Ovary (tissue), 9 donors: ENCODE measurements around the gene EMP3. TPM values are rescaled to one million over a fixed set of nuclear protein-coding genes. Genes with fewer than 3 reads are reported as not detected.

Experiments used
- DNase-seq, 5 donors: peaks; one replicate each; pipeline ENCODE4 v3.0.0-alpha.2; 2019 to 2020
- H3K27ac ChIP-seq, 2 donors: fragments of 200-600 bp; one replicate each; pipeline versions ENCODE4 v1.5.1 to v1.8.0; 2019 to 2022
- H3K27me3 ChIP-seq: fragments of 200-600 bp; one replicate; pipeline ENCODE4 v1.8.0; 2022
- H3K36me3 ChIP-seq: fragments of 200-600 bp; sonication (generic); one replicate; pipeline ENCODE4 v1.5.1; 2019
- H3K4me1 ChIP-seq: one replicate; pipeline ENCODE4 v1.8.1; 2013; ENCODE audit warnings: mild to moderate bottlenecking, moderate library complexity; ENCODE audit not compliant: insufficient read depth
- H3K4me3 ChIP-seq: fragments of 200-600 bp; sonication (generic); one replicate; pipeline ENCODE4 v1.5.1; 2017
- H3K9me3 ChIP-seq, 2 donors: fragments of 200-600 bp in 1 of 2; sonication (generic) in 1 of 2; one replicate each; pipeline versions ENCODE4 v1.5.1 to v1.8.1; 2013 to 2019; ENCODE audit warnings: mild to moderate bottlenecking in 1 of 2, moderate library complexity in 1 of 2
- EP300 ChIP-seq: sonication (generic); formaldehyde crosslinking; IDR thresholded peaks from one replicate; pipeline ENCODE4 v1.6.1; 2017; ENCODE audit warnings: antibody characterized with exemption
- POLR2A ChIP-seq: fragments of 450-650 bp; IDR thresholded peaks from one replicate; pipeline ENCODE4 v1.6.1; 2017; ENCODE audit warnings: antibody characterized with exemption, mild to moderate bottlenecking, moderate library complexity
- WGBS, 3 donors: extraction: QIAGEN DNeasy Blood & Tissue Kit in 1 of 3; methylation state at CpG; one replicate each; pipeline versions ENCODE4 v1.1.5 to v1.1.7; 2013 to 2017; 5-methylcytosine and 5-hydroxymethylcytosine counted together
- intact Hi-C, 4 donors: fragments of 100-400 bp; cut with DNase I; formaldehyde crosslinking; loops; one replicate each; pipeline versions ENCODE4 v1.11.0 to v1.15.1; 2022 to 2023
- polyA plus RNA-seq, 2 donors: library from polyadenylated mRNA; stranded (reverse); fragments of 200-250 nt in 1 of 2; fragments of 350-450 nt in 1 of 2; fragmentation: Illumina TruSeq in 1 of 2; extraction: RNeasy Lipid Tissue Mini Kit (QIAGEN cat#74804) in 1 of 2; gene quantifications; one replicate each; pipeline ENCODE4 v1.2.3, GENCODE V29; 2013 to 2014
- total RNA-seq, 7 donors: library from RNA; depleted of rRNA in 2 of 7; stranded (reverse); fragments of >200 nt in 2 of 7; fragmentation: NEBNext Ultra II Directional in 3 of 7; extraction: Animal tissue kit (Norgen Biotek cat#: 25700) in 3 of 7; gene quantifications; one replicate each; pipeline versions ENCODE4 v1.1.0 to v1.2.4, GENCODE V29; 2016 to 2023
- TF ChIP-seq, protein P1 (sequence below), 3 donors: fragments of 450-650 bp in 2 of 3; fragments of 200-600 bp in 1 of 3; IDR thresholded peaks; one replicate each; pipeline versions ENCODE4 v1.5.1 to v1.8.0; 2016 to 2022; ENCODE audit warnings: antibody characterized with exemption in 3 of 3, mild to moderate bottlenecking in 1 of 3
- donor health status: DM: no; HTN: no; CAD: no; lungs with moderate emphysema.
- donor health status: DM: no; HTN: no; CAD: no.
- donor health status: Bipolar disorder and iron deficiency.
- donor health status: DM: yes; HTN: yes; CAD: no.
- donor health status: DM: no; HTN: no; CAD: no.
- donor health status: DM: yes; HTN: yes; CAD: no.

Gene EMP3
- total and polyA plus RNA-seq, 9 donors, result 23.2 to 163 (median 120) TPM

DNA sequence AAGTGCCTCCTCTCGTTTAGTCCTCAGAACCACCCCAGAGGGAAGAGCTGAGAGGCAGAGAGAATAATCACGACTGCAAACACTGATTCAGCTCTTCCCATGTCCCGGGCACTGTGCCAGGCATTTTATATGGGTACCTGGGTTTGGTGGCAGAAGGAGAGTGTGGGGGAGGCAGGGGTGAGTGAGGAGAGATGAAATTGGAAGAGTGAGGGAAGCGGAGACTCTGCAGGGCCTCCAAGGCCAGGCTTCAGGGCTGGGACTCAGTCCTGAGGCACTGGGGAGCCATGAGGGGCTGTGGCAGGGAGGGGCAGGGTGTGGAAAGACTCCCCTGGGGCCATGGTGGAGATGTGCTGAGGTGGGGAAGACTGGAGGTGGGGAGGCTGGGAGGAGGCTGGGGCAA, 47.6 kb downstream of the EMP3 start:
- Histone ChIP-seq H3K4me1 (no peaks in the 10 kb centered on the region), H3K9me3 (no peaks in the 10 kb centered on the region), H3K36me3 (no peaks in the 10 kb centered on the region), H3K4me3 (no peak overlapping the region), H3K27ac (no peak overlapping the region), H3K27me3 (no peaks in the 10 kb centered on the region)
- DNase-seq, result no peak
- intact Hi-C loops, result no loop called here
- WGBS, 3 donors, result 41 to 56% (median 47%) methylated on average over 4 of the region's 4 CpGs
- TF ChIP-seq EP300 (no peak), POLR2A (no peak)
- TF ChIP-seq, protein P1, sequence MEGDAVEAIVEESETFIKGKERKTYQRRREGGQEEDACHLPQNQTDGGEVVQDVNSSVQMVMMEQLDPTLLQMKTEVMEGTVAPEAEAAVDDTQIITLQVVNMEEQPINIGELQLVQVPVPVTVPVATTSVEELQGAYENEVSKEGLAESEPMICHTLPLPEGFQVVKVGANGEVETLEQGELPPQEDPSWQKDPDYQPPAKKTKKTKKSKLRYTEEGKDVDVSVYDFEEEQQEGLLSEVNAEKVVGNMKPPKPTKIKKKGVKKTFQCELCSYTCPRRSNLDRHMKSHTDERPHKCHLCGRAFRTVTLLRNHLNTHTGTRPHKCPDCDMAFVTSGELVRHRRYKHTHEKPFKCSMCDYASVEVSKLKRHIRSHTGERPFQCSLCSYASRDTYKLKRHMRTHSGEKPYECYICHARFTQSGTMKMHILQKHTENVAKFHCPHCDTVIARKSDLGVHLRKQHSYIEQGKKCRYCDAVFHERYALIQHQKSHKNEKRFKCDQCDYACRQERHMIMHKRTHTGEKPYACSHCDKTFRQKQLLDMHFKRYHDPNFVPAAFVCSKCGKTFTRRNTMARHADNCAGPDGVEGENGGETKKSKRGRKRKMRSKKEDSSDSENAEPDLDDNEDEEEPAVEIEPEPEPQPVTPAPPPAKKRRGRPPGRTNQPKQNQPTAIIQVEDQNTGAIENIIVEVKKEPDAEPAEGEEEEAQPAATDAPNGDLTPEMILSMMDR (IDR thresholded peaks at IDR 0.05), result no peak

DNA sequence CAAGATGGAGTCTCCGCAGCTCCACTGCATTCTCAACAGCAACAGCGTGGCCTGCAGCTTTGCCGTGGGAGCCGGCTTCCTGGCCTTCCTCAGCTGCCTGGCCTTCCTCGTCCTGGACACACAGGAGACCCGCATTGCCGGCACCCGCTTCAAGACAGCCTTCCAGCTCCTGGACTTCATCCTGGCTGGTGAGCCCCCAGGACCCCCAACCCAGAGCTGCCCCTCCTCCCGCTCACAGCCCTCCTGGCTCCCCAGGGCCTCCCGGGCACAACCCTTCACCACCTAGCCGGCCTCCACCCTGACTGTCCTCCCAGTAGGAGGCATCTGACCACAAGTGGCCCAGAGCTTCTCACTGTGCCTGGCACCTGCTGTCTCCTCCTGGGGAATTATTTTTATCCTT, 48.2 kb downstream of the EMP3 start:
- intact Hi-C loops, result no loop called here
- Histone ChIP-seq H3K27ac (no peak overlapping the region), H3K4me1 (no peaks in the 10 kb centered on the region), H3K27me3 (no peaks in the 10 kb centered on the region), H3K36me3 (no peaks in the 10 kb centered on the region), H3K4me3 (no peak overlapping the region), H3K9me3 (no peaks in the 10 kb centered on the region)
- WGBS, 3 donors, result 80 to 90% (median 89%) methylated on average over 11 of the region's 11 CpGs
- TF ChIP-seq EP300 (no peak), POLR2A (no peak)
- TF ChIP-seq, protein P1 (IDR thresholded peaks at IDR 0.05), result no peak
- DNase-seq, result no peak

DNA sequence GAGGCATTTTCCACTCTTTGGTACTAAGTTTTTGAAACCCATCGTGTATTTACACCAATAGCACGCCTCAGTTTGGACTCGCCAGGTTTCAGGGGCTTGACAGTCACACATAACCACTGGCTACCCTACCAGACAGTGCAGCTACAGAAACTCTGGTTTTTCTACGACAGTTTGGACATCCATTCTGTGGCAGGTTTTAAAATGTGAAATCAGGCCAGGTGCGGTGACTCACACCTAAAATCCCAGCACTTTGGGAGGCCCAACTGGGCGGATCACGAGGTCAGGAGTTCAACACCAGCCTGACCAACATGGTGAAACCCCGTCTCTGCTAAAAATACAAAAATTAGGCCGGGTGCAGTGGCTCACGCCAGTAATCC, 52.8 kb downstream of the EMP3 start:
- Histone ChIP-seq H3K27ac (no peak overlapping the region), H3K27me3 (no peaks in the 10 kb centered on the region), H3K4me1 (no peaks in the 10 kb centered on the region), H3K9me3 (no peaks in the 10 kb centered on the region), H3K4me3 (no peak overlapping the region), H3K36me3 (no peaks in the 10 kb centered on the region)
- no peak for DNase-seq
- WGBS, 3 donors, result 86 to 91% (median 88%) methylated on average over 10 of the region's 10 CpGs
- TF ChIP-seq, protein P1 (IDR thresholded peaks at IDR 0.05), result no peak
- no peak for TF ChIP-seq EP300
- TF ChIP-seq POLR2A, result no peak
- intact Hi-C loops, result no loop called here

DNA sequence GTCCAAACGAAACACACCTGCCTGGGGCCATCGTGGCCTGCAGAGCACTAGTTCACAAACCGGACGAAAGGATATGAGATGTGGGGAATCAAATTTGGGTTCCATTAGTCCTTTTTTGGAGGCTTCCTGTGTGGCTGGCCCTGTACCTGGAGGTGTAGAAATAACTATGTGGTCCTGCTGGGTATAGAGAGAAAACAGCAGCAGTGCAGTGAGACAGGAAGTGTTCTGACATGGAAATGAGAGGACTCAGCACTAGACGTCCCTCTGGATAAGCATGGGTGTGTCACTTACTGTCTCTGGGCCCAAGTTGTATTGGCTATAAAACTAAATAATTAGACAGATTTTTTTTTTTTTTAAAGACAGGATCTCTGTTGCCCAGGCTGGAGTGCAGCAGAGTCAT, 53.7 kb downstream of the EMP3 start:
- H3K4me1 ChIP-seq, result no peaks in the 10 kb centered on the region
- TF ChIP-seq, protein P1 (IDR thresholded peaks at IDR 0.05), result no peak
- TF ChIP-seq POLR2A (no peak), EP300 (no peak)
- H3K4me3 ChIP-seq, result no peak overlapping the region
- intact Hi-C loops, result no loop called here
- no peak overlapping the region for H3K27ac ChIP-seq
- no peak for DNase-seq
- no peaks in the 10 kb centered on the region for H3K36me3 ChIP-seq
- WGBS, 3 donors, result 75 to 82% (median 77%) methylated on average over 5 of the region's 5 CpGs
- no peaks in the 10 kb centered on the region for H3K9me3 ChIP-seq
- H3K27me3 ChIP-seq, result no peaks in the 10 kb centered on the region

Other genes with a start within 250 kb of the EMP3 start
- 1 to 10 TPM; 2.9 to 6.9 (median 4.9) TPM for gene PLA2G4C, start 214.7 kb upstream of the EMP3 start, total RNA-seq
- gene PLA2G4C, start 214.7 kb upstream of the EMP3 start, polyA plus RNA-seq, result 10 to 100 TPM in 1 of 2 donors, 1 to 10 TPM in 1; 3.6 to 32.0 TPM
- 10 to 100 TPM; 12.3 to 36.2 (median 20.0) TPM for gene LIG1, start 155.2 kb upstream of the EMP3 start, total RNA-seq
- 10 to 100 TPM; 12.9 to 22.7 TPM for gene LIG1, start 155.2 kb upstream of the EMP3 start, polyA plus RNA-seq
- 10 to 100 TPM in 1 of 7 donors, 1 to 10 TPM in 6; 3.2 to 11.9 (median 7.8) TPM for gene ZSWIM9, start 154.9 kb upstream of the EMP3 start, total RNA-seq
- 1 to 10 TPM; 6.1 to 7.5 TPM for gene ZSWIM9, start 154.9 kb upstream of the EMP3 start, polyA plus RNA-seq
- 10 to 100 TPM; 10.0 to 36.0 (median 24.9) TPM for gene CARD8, start 69.6 kb upstream of the EMP3 start, total RNA-seq
- gene CARD8, start 69.6 kb upstream of the EMP3 start, polyA plus RNA-seq, result 10 to 100 TPM; 20.8 to 48.0 TPM
- gene ZNF114, start 55.5 kb upstream of the EMP3 start, total RNA-seq, result under 1 TPM in 5 of 7 donors, not detected in 2; 0.20 to 0.71 (median 0.67) TPM
- gene ZNF114, start 55.5 kb upstream of the EMP3 start, polyA plus RNA-seq, result 1 to 10 TPM in 1 of 2 donors, under 1 TPM in 1; 0.19 to 1.1 TPM
- 1 to 10 TPM; 3.3 to 9.7 (median 7.7) TPM for gene TMEM143, start 38.4 kb downstream of the EMP3 start, total RNA-seq
- gene TMEM143, start 38.4 kb downstream of the EMP3 start, polyA plus RNA-seq, result 1 to 10 TPM; 4.1 to 6.0 TPM
- gene SYNGR4, start 38.8 kb downstream of the EMP3 start, total RNA-seq, result not detected
- gene SYNGR4, start 38.8 kb downstream of the EMP3 start, polyA plus RNA-seq, result not detected
- 100 to 1,000 TPM in 6 of 7 donors, 10 to 100 TPM in 1; 94.0 to 202 (median 170) TPM for gene KDELR1, start 66.0 kb downstream of the EMP3 start, total RNA-seq
- gene KDELR1, start 66.0 kb downstream of the EMP3 start, polyA plus RNA-seq, result 100 to 1,000 TPM; 180 to 333 TPM
- gene GRIN2D, start 68.1 kb downstream of the EMP3 start, total RNA-seq, result under 1 TPM in 6 of 7 donors, not detected in 1; 0.10 to 0.32 (median 0.18) TPM
- under 1 TPM; 0.12 TPM for gene GRIN2D, start 68.1 kb downstream of the EMP3 start, polyA plus RNA-seq
- 10 to 100 TPM; 16.5 to 41.9 (median 32.5) TPM for gene GRWD1, start 120.4 kb downstream of the EMP3 start, total RNA-seq
- 10 to 100 TPM in 1 of 2 donors, 1 to 10 TPM in 1; 9.5 to 14.8 TPM for gene GRWD1, start 120.4 kb downstream of the EMP3 start, polyA plus RNA-seq
- 1 to 10 TPM in 5 of 7 donors, under 1 TPM in 2; 0.48 to 2.2 (median 1.4) TPM for gene KCNJ14, start 130.0 kb downstream of the EMP3 start, total RNA-seq
- gene KCNJ14, start 130.0 kb downstream of the EMP3 start, polyA plus RNA-seq, result under 1 TPM; 0.56 to 0.63 TPM
- 10 to 100 TPM; 38.5 to 66.5 (median 49.4) TPM for gene CYTH2, start 143.8 kb downstream of the EMP3 start, total RNA-seq
- gene CYTH2, start 143.8 kb downstream of the EMP3 start, polyA plus RNA-seq, result 10 to 100 TPM; 27.6 to 58.2 TPM
- 1 to 10 TPM in 1 of 7 donors, under 1 TPM in 6; 0.38 to 2.5 (median 0.50) TPM for gene LMTK3, start 186.3 kb downstream of the EMP3 start, total RNA-seq
- under 1 TPM in 1 of 2 donors, not detected in 1; 0.27 TPM for gene LMTK3, start 186.3 kb downstream of the EMP3 start, polyA plus RNA-seq
- gene SULT2B1, start 226.6 kb downstream of the EMP3 start, total RNA-seq, result under 1 TPM in 1 of 7 donors, not detected in 6; 0.20 TPM
- gene SULT2B1, start 226.6 kb downstream of the EMP3 start, polyA plus RNA-seq, result under 1 TPM in 1 of 2 donors, not detected in 1; 0.10 TPM